Neural cell (in vitro differentiated cells): ENCODE data around the gene CTDP1.

Experiments
- EP300 ChIP-seq: fragments of 450-650 bp; conservative IDR thresholded peaks from 2 replicates; pipeline ENCODE4 v1.6.1; 2014; ENCODE audit warnings: antibody characterized with exemption, mild to moderate bottlenecking, moderate library complexity; ENCODE audit not compliant: poor library complexity, severe bottlenecking
- EZH2 ChIP-seq: fragments of 200-600, 300-800 bp; shearing (Covaris generic), sonication (generic); IDR thresholded peaks from 2 replicates; pipeline ENCODE4 v1.6.1; 2014; ENCODE audit warnings: antibody characterized with exemption, low read length, borderline replicate concordance, mild to moderate bottlenecking; ENCODE audit not compliant: insufficient read depth, poor library complexity, severe bottlenecking
- POLR2AphosphoS5 ChIP-seq: IDR thresholded peaks from 2 replicates; pipeline ENCODE4 v1.6.1; 2012
- RAD21 ChIP-seq: fragments of 450-650 bp; conservative IDR thresholded peaks from 2 replicates; pipeline ENCODE4 v1.6.1; 2014; ENCODE audit warnings: antibody characterized with exemption, mild to moderate bottlenecking, moderate library complexity
- REST ChIP-seq: IDR thresholded peaks from 2 replicates; pipeline ENCODE4 v1.6.1; 2012; ENCODE audit warnings: borderline replicate concordance
- SMC3 ChIP-seq: fragments of 450-650 bp; conservative IDR thresholded peaks from 2 replicates; pipeline ENCODE4 v1.6.1; 2014; ENCODE audit warnings: antibody characterized with exemption, mild to moderate bottlenecking, moderate library complexity; ENCODE audit not compliant: poor library complexity
- TF ChIP-seq, protein P1 (sequence below): fragments of 450-650 bp; IDR thresholded peaks from 2 replicates; pipeline ENCODE4 v1.5.1; 2014; ENCODE audit warnings: antibody characterized with exemption, mild to moderate bottlenecking, moderate library complexity; ENCODE audit not compliant: poor library complexity, severe bottlenecking

DNA sequence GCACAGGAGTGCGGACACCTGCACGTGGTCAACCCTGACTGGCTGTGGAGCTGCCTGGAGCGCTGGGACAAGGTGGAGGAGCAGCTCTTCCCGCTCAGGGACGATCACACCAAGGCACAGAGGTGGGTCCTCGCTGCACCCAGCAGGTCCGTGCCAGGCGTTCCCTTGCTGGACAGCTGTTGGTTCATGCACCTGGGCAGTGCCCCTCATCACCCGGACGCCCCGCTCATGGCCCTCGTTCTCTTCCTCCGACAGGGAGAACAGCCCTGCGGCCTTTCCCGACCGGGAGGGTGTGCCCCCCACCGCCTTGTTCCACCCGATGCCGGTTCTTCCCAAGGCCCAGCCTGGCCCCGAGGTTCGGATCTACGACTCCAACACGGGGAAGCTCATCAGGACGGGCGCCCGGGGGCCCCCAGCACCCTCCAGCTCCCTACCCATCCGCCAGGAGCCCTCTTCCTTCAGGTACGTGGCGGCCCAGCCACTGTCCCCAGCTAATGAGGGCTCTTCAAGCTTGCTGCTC, 38.0 kb downstream of the CTDP1 start:
- TF ChIP-seq, protein P1, sequence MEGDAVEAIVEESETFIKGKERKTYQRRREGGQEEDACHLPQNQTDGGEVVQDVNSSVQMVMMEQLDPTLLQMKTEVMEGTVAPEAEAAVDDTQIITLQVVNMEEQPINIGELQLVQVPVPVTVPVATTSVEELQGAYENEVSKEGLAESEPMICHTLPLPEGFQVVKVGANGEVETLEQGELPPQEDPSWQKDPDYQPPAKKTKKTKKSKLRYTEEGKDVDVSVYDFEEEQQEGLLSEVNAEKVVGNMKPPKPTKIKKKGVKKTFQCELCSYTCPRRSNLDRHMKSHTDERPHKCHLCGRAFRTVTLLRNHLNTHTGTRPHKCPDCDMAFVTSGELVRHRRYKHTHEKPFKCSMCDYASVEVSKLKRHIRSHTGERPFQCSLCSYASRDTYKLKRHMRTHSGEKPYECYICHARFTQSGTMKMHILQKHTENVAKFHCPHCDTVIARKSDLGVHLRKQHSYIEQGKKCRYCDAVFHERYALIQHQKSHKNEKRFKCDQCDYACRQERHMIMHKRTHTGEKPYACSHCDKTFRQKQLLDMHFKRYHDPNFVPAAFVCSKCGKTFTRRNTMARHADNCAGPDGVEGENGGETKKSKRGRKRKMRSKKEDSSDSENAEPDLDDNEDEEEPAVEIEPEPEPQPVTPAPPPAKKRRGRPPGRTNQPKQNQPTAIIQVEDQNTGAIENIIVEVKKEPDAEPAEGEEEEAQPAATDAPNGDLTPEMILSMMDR: no peak
- TF ChIP-seq EZH2 (no peak), EP300 (no peak), SMC3 (no peak), RAD21 (no peak), POLR2AphosphoS5 (no peak), REST (no peak)
